Stimulated activated CD8-positive, alpha-beta memory T cell treated with anti-CD3 and anti-CD28 coated beads, Interleukin-4, amount 100 ng/mL, for 1 hour (primary cell): ENCODE measurements around the gene MARF1.
A peak's percentile ranks its signal among the peaks of the same experiment; 100 is the strongest.
"Not testable (repeated sequence)": the region's sequence is repeated elsewhere in the genome, so short reads cannot be mapped to it uniquely, and the experiment has no call there.

Experiments used
- DNase-seq, 2 donors: peaks; one replicate each; pipeline ENCODE4 v3.0.0-alpha.2; 2020; ENCODE audit warnings: low read depth in 2 of 2, low spot score in 1 of 2

Gene MARF1

GRCh38 chr16:15643048-15643945 lies at the start of gene MARF1:
Gene MARF1, minus strand, starts transcription at chr16:15643154. Its CDS starts 3,921 bp downstream, at chr16:15639233.
- peak; percentile 99 to 100 for DNase-seq

- not testable (repeated sequence) for DNase-seq
These were observed 49.6 kb upstream of the MARF1 start for GRCh38 chr16:15692508-15692907.

- no peak for DNase-seq
These were observed 48.1 kb upstream of the MARF1 start for GRCh38 chr16:15691046-15691445.

GRCh38 chr16:15690296-15690695 lies 47.3 kb upstream of the MARF1 start:
- DNase-seq = no peak

- DNase-seq = no peak
These were observed 46.3 kb upstream of the MARF1 start for GRCh38 chr16:15689290-15689689.

- no peak for DNase-seq
These were observed 43.3 kb upstream of the MARF1 start for GRCh38 chr16:15686287-15686686.

GRCh38 chr16:15682105-15682570 lies 39.2 kb upstream of the MARF1 start:
- DNase-seq = peak in 1 of 2 donors; percentile 14

GRCh38 chr16:15677447-15677846 lies 34.5 kb upstream of the MARF1 start:
- DNase-seq = no peak

- DNase-seq = no peak
These were observed 33.6 kb upstream of the MARF1 start for GRCh38 chr16:15676506-15676905.

- no peak for DNase-seq
These were observed 31.6 kb upstream of the MARF1 start for GRCh38 chr16:15674571-15674970.

- DNase-seq = peak in 1 of 2 donors; percentile 45
These were observed 29.7 kb upstream of the MARF1 start for GRCh38 chr16:15672514-15673167.

GRCh38 chr16:15672127-15672513 lies 29.2 kb upstream of the MARF1 start:
- not testable (repeated sequence) for DNase-seq

- DNase-seq = no peak
These were observed 28.7 kb upstream of the MARF1 start for GRCh38 chr16:15671530-15672117.

- DNase-seq = no peak
These were observed 24.3 kb upstream of the MARF1 start for GRCh38 chr16:15667091-15667742.

- no peak for DNase-seq
These were observed 22.2 kb upstream of the MARF1 start for GRCh38 chr16:15665107-15665506.

- DNase-seq = no peak
These were observed 17.2 kb upstream of the MARF1 start for GRCh38 chr16:15660203-15660601.

GRCh38 chr16:15658556-15658955 lies 15.6 kb upstream of the MARF1 start:
- no peak for DNase-seq

- no peak for DNase-seq
These were observed 15.2 kb upstream of the MARF1 start for GRCh38 chr16:15658149-15658548.

- DNase-seq = not testable (repeated sequence)
These were observed 12.6 kb upstream of the MARF1 start for GRCh38 chr16:15655561-15655960.

- DNase-seq = no peak
These were observed 11.6 kb upstream of the MARF1 start for GRCh38 chr16:15654591-15654990.

GRCh38 chr16:15653227-15653626 lies 10.3 kb upstream of the MARF1 start:
- no peak for DNase-seq
